IPS-NIHi7 (cell line): ENCODE results near the gene PLXNA4.

Experiments
- DNase-seq: peaks from one replicate; pipeline ENCODE4 v3.0.0; 2012; ENCODE audit warnings: mixed read lengths; ENCODE audit errors: extremely low spot score

The PLXNA4 gene

DNA sequence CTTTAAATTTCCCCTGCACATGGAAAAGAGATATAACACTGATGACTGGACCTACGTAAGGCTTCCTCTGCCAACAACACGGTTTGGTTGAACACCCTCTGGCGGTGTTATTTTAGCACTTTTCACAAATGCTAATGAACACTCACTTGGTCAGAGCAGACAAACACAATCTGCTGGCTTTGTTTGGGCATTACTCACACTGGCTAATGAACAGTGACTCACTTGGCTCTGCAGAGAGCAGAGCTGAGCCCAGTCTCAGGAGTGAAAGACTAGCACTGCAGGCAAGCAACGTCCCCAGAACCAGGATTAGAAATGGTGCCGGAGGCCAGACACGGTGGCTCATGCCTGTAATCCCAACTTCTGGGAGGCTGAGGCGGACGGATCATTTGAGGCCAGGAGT lies 430.8 kb downstream of the PLXNA4 start:
- peak; percentile 46 for DNase-seq

DNA sequence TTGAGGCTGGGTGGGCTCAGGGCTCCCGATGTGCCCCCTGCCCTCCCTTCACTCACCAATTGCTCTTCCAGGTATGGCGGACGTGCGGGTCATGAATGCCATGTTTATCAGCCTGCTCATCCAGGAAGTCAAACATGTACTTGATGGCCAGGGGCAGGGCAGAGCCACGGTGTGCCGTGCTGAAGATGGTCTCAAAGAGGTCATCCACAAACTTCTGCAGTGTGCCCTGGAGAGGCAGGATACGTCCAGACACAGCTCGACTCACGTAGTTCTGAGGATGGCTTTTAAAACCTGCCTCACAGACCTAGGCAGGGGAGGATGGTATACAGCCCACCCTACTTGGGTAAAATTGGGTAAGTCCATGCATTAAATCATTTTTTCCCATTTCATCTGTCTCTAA lies 431.2 kb downstream of the PLXNA4 start:
- DNase-seq: no peak

GRCh38 chr7:132142006-132142405 lies 434.3 kb downstream of the PLXNA4 start:
- no peak for DNase-seq

GRCh38 chr7:132141109-132141508 lies 435.2 kb downstream of the PLXNA4 start:
- no peak for DNase-seq

GRCh38 chr7:132140341-132140740 lies 435.9 kb downstream of the PLXNA4 start:
- no peak for DNase-seq

- DNase-seq: no peak
Measured at GRCh38 chr7:132138817-132139216, 437.5 kb downstream of the PLXNA4 start.

DNA sequence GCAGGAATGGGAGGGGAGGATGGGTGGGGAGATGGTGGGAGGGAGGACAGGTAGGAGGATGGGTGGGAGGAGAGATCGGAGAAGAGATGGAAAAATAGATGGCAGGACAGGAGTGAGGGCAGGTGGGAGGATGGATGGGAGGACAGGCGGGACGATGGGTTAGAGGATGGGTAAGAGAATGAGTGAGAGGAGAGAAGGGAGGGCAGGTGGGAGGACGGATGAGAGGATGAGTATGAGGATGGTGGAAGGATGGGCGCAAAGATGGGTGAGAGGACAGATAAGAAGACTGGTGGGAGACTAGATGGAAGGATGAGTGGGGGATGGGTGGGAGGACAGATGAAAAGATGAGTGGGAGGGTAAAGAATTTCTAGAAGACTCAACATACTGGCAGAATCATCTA lies 438.6 kb downstream of the PLXNA4 start:
- DNase-seq: no peak

DNA sequence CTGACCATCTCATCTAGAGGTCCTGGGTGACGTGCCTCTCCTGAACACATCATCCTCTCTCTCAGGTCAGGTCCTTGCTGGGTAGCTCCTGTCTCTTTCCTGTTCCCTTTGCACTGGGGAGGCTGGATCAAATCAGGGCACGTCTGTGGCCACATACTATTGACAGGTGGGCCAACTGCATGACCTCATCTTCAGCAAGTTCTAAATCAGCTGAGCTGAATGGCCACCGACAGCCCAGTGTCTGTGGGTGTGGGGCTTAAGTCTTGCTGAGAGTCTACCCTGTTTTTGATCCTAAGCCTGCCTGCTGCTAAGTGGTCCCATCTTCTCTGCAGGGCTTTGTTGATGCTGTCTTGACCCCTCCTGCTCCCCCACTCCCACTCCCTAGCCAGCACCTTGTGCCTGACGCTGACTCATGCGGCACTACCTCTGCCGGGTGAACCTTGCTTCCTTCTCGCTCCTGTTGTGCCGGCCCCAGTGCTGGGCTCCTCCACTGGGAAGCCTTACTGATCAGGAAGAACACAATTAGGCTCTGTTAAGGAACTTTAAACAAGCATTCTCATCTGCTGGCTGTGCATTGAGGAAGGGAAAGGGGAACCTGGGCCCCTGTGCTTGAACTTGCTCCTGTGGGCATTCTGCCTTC lies 440.4 kb downstream of the PLXNA4 start:
- DNase-seq: no peak

DNA sequence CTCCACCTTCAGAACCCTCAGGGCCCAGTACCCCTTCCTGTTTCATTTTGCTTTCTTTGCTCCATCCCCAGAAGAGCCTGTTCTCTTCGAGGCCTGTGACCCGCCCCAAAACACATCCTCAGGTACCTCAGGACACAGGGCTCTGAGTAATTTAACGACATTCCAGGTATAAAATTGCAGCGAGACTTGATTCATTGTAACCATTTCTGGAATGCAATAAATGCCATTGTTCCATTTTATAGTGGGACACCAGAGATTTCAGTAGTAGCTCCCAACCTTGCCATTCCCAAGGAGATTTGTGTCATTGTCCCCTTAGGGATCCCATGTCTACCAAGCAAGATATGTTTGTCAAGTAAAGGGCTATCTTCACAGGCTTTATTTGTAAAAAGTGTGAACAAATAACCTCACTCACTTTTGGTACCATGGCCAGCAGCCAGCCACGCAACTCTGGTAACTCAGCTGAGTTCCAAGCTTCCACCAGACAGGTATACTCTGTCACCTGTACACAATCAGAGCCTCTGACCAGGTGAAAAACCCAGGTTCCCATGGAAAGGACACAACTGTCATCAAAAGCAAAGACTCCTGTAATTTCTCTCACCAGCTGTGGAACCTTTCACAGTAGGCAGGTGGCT lies 441.3 kb downstream of the PLXNA4 start:
- no peak for DNase-seq

GRCh38 chr7:132133501-132133900 lies 442.8 kb downstream of the PLXNA4 start:
- no peak for DNase-seq

DNA sequence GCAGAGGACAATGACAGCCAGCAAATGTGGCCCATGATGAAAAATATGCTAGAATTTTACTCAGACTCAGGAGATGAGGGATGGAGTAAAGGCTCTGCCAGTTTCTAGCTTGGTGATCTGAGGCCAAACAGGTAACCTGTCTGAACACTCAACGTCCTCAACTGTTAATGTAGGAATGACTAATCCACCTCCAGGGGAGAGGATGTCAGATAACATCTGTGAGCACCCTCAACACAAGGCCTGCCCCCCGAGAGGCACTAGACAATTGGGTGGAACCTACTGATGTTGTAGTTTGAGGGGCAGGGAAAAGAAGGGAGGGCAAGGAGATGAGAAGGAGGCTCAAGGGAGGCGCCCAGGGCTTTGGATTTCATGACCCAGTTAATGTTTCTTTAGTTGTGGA lies 445.1 kb downstream of the PLXNA4 start:
- DNase-seq: no peak

- DNase-seq: no peak
Measured at GRCh38 chr7:132130497-132130896, 445.8 kb downstream of the PLXNA4 start.

- no peak for DNase-seq
Measured at GRCh38 chr7:132125872-132126595, 450.2 kb downstream of the PLXNA4 start.

GRCh38 chr7:132125096-132125495 lies 451.2 kb downstream of the PLXNA4 start:
- no peak for DNase-seq

- DNase-seq: no peak
Measured at GRCh38 chr7:132124575-132124974, 451.7 kb downstream of the PLXNA4 start.

DNA sequence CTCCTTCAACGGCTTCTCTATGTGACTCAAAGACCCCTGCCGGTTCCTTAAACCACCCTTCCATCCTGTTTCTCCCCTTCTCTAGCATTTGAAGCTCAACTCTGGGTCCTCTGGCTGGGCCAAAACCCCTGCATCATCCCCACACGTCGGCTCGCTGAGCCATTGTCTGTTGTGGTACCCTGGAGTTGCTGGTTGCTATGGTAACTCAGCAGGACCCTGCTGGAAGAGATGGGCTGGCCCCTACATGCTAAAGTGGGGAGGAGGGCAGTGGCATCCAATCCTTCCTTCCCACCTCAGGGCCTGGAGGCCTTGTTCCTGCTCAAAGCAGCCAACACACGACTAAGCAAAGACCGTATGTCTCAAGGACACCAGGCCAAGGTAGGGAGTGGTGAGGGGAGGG lies 452.5 kb downstream of the PLXNA4 start:
- peak; percentile 47 for DNase-seq

DNA sequence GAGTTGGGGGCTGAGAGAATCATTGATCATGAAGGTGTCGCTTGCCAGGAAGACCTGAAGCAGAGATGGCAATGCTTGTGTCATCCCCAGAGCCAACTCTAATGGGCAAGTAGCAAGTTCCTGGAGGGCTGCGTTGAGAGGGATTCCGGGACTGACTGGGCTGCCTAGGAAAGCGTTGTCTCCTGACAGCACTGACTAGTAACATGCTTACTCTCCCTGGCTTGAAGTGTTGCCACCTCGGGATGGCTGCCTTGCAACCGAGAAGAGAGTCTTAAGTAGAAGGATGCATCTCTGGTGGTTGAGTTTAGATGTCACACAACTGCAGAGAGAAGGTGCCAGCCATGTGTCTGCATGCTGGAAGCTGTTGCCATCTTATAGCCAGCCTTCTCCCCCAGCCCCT lies 453.4 kb downstream of the PLXNA4 start:
- DNase-seq: no peak

GRCh38 chr7:132121987-132122386 lies 454.3 kb downstream of the PLXNA4 start:
- DNase-seq: no peak

- no peak for DNase-seq
Measured at GRCh38 chr7:132118641-132119040, 457.6 kb downstream of the PLXNA4 start.

DNA sequence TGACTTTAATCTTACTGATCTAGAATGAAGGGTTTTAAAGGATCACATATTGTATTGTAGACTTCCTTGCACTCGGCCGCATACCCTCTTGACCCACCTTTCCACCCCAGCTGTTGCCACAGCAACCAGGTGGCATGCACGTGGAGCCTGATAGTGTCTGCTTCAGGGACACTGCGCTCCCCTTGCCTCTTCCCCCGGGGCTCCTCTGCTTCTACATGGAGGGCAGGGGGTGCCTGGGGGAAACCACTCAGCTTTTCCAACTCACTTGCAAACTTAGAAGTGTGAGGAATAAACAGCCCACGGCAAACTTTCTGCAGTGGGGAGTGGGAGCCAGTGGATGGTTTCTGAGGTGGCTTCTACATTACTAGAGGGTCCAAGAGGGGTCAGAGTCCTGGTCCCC lies 458.6 kb downstream of the PLXNA4 start:
- DNase-seq: no peak

DNA sequence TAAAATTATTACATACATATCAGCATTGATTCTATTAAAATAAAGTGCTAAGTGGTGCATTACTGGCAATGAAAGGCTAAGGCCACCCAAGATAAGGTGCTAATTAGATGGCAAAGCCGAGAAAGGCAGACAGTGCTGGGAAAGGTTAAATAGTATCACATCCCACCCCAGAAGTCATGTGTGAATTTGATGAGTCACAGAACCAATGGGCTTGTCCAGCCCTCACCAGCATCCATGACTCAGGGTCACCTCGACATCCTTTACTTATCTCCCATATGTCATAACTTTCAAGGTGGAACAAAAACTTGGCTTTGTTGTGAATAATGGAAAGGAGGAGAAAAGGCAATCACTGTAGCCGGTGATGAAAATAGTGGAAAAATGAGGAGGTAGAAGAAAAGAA lies 459.1 kb downstream of the PLXNA4 start:
- DNase-seq: no peak

GRCh38 chr7:132116369-132116768 lies 459.9 kb downstream of the PLXNA4 start:
- DNase-seq: no peak

DNA sequence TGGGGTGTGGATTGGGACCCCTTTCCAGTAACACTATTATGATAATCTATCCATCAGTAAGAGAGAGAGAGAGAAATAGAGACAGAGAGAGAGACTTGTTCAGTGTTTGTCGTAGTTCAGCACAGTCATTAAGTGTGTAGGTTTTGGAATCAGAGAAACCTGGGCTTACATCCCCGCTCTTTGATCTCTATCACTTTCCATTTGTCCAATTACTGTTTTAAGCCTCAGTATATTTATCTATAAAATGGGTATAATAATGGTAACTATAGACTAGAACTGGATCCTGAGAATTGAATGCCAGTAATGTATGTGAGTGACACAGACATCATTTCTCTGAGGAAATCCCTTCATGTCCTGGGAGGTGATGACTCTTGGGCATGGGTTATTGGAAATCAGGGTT lies 460.5 kb downstream of the PLXNA4 start:
- DNase-seq: no peak
